Measurements from ENCODE around the gene TMEM221. TPM values are rescaled to one million over a fixed set of nuclear protein-coding genes. Genes with fewer than 3 reads are reported as not detected.

Gene TMEM221
- total and polyA plus RNA-seq, 10 donors, result 0.03 to 0.20 TPM; not detected in 8

GRCh38 chr19:17389288-17389687 is 59.2 kb downstream of the TMEM221 start:
- intact Hi-C loops (cut with DNase I; ENCODE audit: low total_unique reads), result loop anchor here (5.0 kb wide), 2 partner anchors 42 to 97 kb away; no protein-coding TSS in a partner anchor
- H3K4me3 ChIP-seq, result no peak overlapping the region
- DNase-seq, result no peak
- peaks cover 4 to 46% (median 39%) of the 10 kb centered on the region in 6 donors for H3K4me1 ChIP-seq
- H3K27me3 ChIP-seq (replicated peaks in 1 of 7), result peaks cover 0 to 29% (median 0%) of the 10 kb centered on the region in 7 donors
- TF ChIP-seq POLR2A (IDR thresholded peaks at IDR 0.05), result no peak
- WGBS, 5 donors, result 55 to 80% (median 74%) methylated on average over 1 of the region's 1 CpG
- no peaks in the 10 kb centered on the region for H3K36me3 ChIP-seq
- H3K27ac ChIP-seq, result no peak overlapping the region
- H3K9me3 ChIP-seq, result peaks cover 0 to 10% (median 2%) of the 10 kb centered on the region in 8 donors

GRCh38 chr19:17385878-17386611 is 62.4 kb downstream of the TMEM221 start:
- intact Hi-C loops (cut with DNase I; ENCODE audit: low total_unique reads), result loop anchor here (5.0 kb wide), 2 partner anchors 39 to 94 kb away; no protein-coding TSS in a partner anchor
- TF ChIP-seq CTCF (IDR thresholded peaks at IDR 0.05 in 8 of 11, conservative IDR thresholded peaks at IDR 0.05 in 3 of 11) (peak; percentile 61 to 91 (median 84)), POLR2AphosphoS5 (IDR thresholded peaks at IDR 0.05) (peak in 2 of 3 donors; percentile 34 to 52), POLR2A (IDR thresholded peaks at IDR 0.05) (no peak)
- peaks cover 0 to 14% (median 0%) of the 10 kb centered on the region in 7 donors for H3K27me3 ChIP-seq (replicated peaks in 1 of 7)
- no peak overlapping the region for H3K4me3 ChIP-seq
- no peak overlapping the region for H3K27ac ChIP-seq
- H3K36me3 ChIP-seq, result no peaks in the 10 kb centered on the region
- H3K4me1 ChIP-seq, result peaks cover 9 to 48% (median 36%) of the 10 kb centered on the region in 6 donors
- 39 to 44% (median 40%) methylated on average over 12 to 20 of the region's 20 CpGs for WGBS, 5 donors
- peaks cover 0 to 10% (median 2%) of the 10 kb centered on the region in 8 donors for H3K9me3 ChIP-seq
- peak; percentile 90 for DNase-seq

Other genes starting within 250 kb of the TMEM221 start
- 10 to 100 TPM; 17.2 to 30.4 (median 25.9) TPM for gene USE1, start 233.3 kb downstream of the TMEM221 start, total RNA-seq
- 10 to 100 TPM; 65.1 to 74.4 (median 65.4) TPM for gene USE1, start 233.3 kb downstream of the TMEM221 start, polyA plus RNA-seq
- gene OCEL1, start 222.4 kb downstream of the TMEM221 start, total RNA-seq, result 10 to 100 TPM in 6 of 7 donors, 1 to 10 TPM in 1; 7.7 to 28.6 (median 25.4) TPM
- gene OCEL1, start 222.4 kb downstream of the TMEM221 start, polyA plus RNA-seq, result 10 to 100 TPM; 20.4 to 31.8 (median 24.3) TPM
- 10 to 100 TPM; 11.6 to 15.0 (median 14.5) TPM for gene NR2F6, start 202.7 kb downstream of the TMEM221 start, total RNA-seq
- 10 to 100 TPM in 1 of 3 donors, 1 to 10 TPM in 2; 6.6 to 11.9 (median 7.8) TPM for gene NR2F6, start 202.7 kb downstream of the TMEM221 start, polyA plus RNA-seq
- 10 to 100 TPM in 2 of 7 donors, 1 to 10 TPM in 5; 4.4 to 16.6 (median 7.6) TPM for gene USHBP1, start 183.9 kb downstream of the TMEM221 start, total RNA-seq
- 10 to 100 TPM in 2 of 3 donors, 1 to 10 TPM in 1; 3.1 to 16.6 (median 12.4) TPM for gene USHBP1, start 183.9 kb downstream of the TMEM221 start, polyA plus RNA-seq
- 10 to 100 TPM; 61.7 to 84.3 (median 71.3) TPM for gene BABAM1, start 181.2 kb downstream of the TMEM221 start, total RNA-seq
- 100 to 1,000 TPM in 2 of 3 donors, 10 to 100 TPM in 1; 74.8 to 133 (median 114) TPM for gene BABAM1, start 181.2 kb downstream of the TMEM221 start, polyA plus RNA-seq
- gene ANKLE1, start 166.8 kb downstream of the TMEM221 start, total RNA-seq, result 1 to 10 TPM; 1.9 to 5.0 (median 3.1) TPM
- 1 to 10 TPM; 2.2 to 4.3 (median 2.4) TPM for gene ANKLE1, start 166.8 kb downstream of the TMEM221 start, polyA plus RNA-seq
- 10 to 100 TPM in 5 of 7 donors, 1 to 10 TPM in 2; 7.7 to 18.7 (median 13.2) TPM for gene ABHD8, start 145.2 kb downstream of the TMEM221 start, total RNA-seq
- 10 to 100 TPM in 1 of 3 donors, 1 to 10 TPM in 2; 6.5 to 12.6 (median 7.9) TPM for gene ABHD8, start 145.2 kb downstream of the TMEM221 start, polyA plus RNA-seq
- gene MRPL34, start 142.8 kb downstream of the TMEM221 start, total RNA-seq, result 10 to 100 TPM; 37.5 to 93.2 (median 57.8) TPM
- 100 to 1,000 TPM in 2 of 3 donors, 10 to 100 TPM in 1; 95.4 to 153 (median 152) TPM for gene MRPL34, start 142.8 kb downstream of the TMEM221 start, polyA plus RNA-seq
- 10 to 100 TPM; 10.5 to 25.6 (median 22.4) TPM for gene DDA1, start 139.1 kb downstream of the TMEM221 start, total RNA-seq
- 10 to 100 TPM; 28.7 to 42.2 (median 37.7) TPM for gene DDA1, start 139.1 kb downstream of the TMEM221 start, polyA plus RNA-seq
- gene ANO8, start 113.8 kb downstream of the TMEM221 start, total RNA-seq, result 10 to 100 TPM in 2 of 7 donors, 1 to 10 TPM in 5; 6.5 to 12.0 (median 9.4) TPM
- 1 to 10 TPM; 1.1 to 4.4 (median 1.5) TPM for gene ANO8, start 113.8 kb downstream of the TMEM221 start, polyA plus RNA-seq
- 10 to 100 TPM; 19.4 to 44.1 (median 28.2) TPM for gene GTPBP3, start 111.1 kb downstream of the TMEM221 start, total RNA-seq
- gene GTPBP3, start 111.1 kb downstream of the TMEM221 start, polyA plus RNA-seq, result 10 to 100 TPM; 13.0 to 24.5 (median 17.5) TPM
- gene PLVAP, start 71.3 kb downstream of the TMEM221 start, total RNA-seq, result 100 to 1,000 TPM; 233 to 555 (median 350) TPM
- gene PLVAP, start 71.3 kb downstream of the TMEM221 start, polyA plus RNA-seq, result 10 to 100 TPM; 26.6 to 57.9 (median 46.6) TPM
- gene CCDC194, start 54.5 kb downstream of the TMEM221 start, total RNA-seq, result 1 to 10 TPM in 6 of 7 donors, not detected in 1; 1.0 to 2.2 (median 1.7) TPM
- gene CCDC194, start 54.5 kb downstream of the TMEM221 start, polyA plus RNA-seq, result under 1 TPM; 0.13 to 0.18 (median 0.15) TPM
- 100 to 1,000 TPM; 159 to 257 (median 172) TPM for gene BST2, start 43.0 kb downstream of the TMEM221 start, total RNA-seq
- 100 to 1,000 TPM in 2 of 3 donors, 10 to 100 TPM in 1; 91.4 to 240 (median 163) TPM for gene BST2, start 43.0 kb downstream of the TMEM221 start, polyA plus RNA-seq
- gene MVB12A, start 28.6 kb downstream of the TMEM221 start, total RNA-seq, result 10 to 100 TPM; 31.7 to 45.2 (median 37.8) TPM
- 10 to 100 TPM; 42.0 to 62.0 (median 42.1) TPM for gene MVB12A, start 28.6 kb downstream of the TMEM221 start, polyA plus RNA-seq
- gene NXNL1, start 12.3 kb upstream of the TMEM221 start, total RNA-seq, result not detected
- gene NXNL1, start 12.3 kb upstream of the TMEM221 start, polyA plus RNA-seq, result not detected
- 10 to 100 TPM; 11.3 to 23.3 (median 18.6) TPM for gene SLC27A1, start 21.9 kb upstream of the TMEM221 start, total RNA-seq
- gene SLC27A1, start 21.9 kb upstream of the TMEM221 start, polyA plus RNA-seq, result 10 to 100 TPM in 1 of 3 donors, 1 to 10 TPM in 2; 4.8 to 14.7 (median 9.3) TPM
- gene PGLS, start 63.0 kb upstream of the TMEM221 start, total RNA-seq, result 100 to 1,000 TPM in 2 of 7 donors, 10 to 100 TPM in 5; 70.6 to 111 (median 83.7) TPM
- gene PGLS, start 63.0 kb upstream of the TMEM221 start, polyA plus RNA-seq, result 100 to 1,000 TPM in 2 of 3 donors, 10 to 100 TPM in 1; 94.8 to 118 (median 109) TPM
- 100 to 1,000 TPM in 4 of 7 donors, 10 to 100 TPM in 3; 89.4 to 146 (median 116) TPM for gene COLGALT1, start 107.0 kb upstream of the TMEM221 start, total RNA-seq
- 10 to 100 TPM; 52.4 to 86.4 (median 83.1) TPM for gene COLGALT1, start 107.0 kb upstream of the TMEM221 start, polyA plus RNA-seq
- gene UNC13A, start 239.7 kb upstream of the TMEM221 start, total RNA-seq, result 10 to 100 TPM in 1 of 7 donors, 1 to 10 TPM in 6; 2.9 to 10.7 (median 5.1) TPM
- gene UNC13A, start 239.7 kb upstream of the TMEM221 start, polyA plus RNA-seq, result 1 to 10 TPM in 2 of 3 donors, under 1 TPM in 1; 0.73 to 6.2 (median 1.7) TPM

Data from spleen (tissue), 11 donors.